ENCODE measurements around the gene NDUFB10.

DNA sequence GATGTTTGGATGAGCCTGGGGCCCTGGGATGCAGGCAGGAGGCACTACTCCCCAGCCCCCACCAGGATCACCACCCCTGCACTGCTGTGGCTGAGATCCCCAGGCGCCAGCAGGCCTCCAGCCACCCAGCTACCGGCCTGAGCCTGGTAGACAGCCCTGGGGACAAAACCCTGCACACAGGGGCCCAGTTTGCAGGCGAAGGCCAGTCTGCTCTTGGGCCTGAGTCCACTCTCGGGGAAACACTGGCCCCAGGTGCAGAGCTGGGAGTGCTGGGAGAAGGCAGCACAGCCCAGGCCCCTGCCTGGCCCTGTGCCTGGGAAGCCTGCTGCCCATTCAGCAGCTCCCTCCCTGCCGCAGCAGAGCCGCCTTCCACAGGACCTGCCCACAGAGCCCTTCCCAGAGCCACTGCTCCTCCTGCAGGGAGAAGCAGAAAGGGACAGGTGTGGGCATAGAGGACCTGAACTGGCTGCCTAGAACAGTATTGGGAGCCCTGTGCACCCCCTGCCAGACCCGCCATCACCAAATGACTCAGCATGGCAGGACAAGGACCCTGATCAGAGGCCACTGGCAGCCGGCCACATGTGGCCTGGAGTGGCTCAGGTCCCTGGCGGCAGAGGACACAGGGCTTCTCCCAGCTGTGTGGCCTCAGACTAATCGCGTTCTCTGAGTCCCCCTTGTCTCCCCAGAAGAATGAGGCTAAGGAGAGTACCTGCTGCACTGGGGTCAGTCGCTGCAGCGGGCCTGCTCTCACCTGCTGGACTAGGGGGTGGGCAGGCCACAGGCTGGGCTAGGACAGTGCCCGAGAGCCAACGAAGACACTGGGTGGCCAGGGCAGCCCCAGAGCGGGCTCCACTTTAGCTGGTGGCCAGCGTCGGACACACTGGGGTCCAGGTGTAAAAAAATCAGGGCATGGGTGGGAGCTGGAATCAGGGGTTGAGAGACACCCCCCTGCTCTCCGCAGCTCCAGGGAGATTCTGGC lies 27.0 kb upstream of the NDUFB10 start:
- no peak for TF ChIP-seq POLR2AphosphoS5 (IDR thresholded peaks at IDR 0.05; ENCODE audit: low read depth, low read length)
- no peak for TF ChIP-seq FOXP2 (optimal IDR thresholded peaks at IDR 0.05; ENCODE audit: borderline replicate concordance, extremely low read depth, extremely low read length, insufficient read depth)
- no peak for TF ChIP-seq TAF1 (IDR thresholded peaks at IDR 0.05; ENCODE audit: borderline replicate concordance, insufficient read depth, low read length)
- no peak for TF ChIP-seq SIN3A (IDR thresholded peaks at IDR 0.05; ENCODE audit: borderline replicate concordance, insufficient read depth, low read length)
- TF ChIP-seq, protein P1, sequence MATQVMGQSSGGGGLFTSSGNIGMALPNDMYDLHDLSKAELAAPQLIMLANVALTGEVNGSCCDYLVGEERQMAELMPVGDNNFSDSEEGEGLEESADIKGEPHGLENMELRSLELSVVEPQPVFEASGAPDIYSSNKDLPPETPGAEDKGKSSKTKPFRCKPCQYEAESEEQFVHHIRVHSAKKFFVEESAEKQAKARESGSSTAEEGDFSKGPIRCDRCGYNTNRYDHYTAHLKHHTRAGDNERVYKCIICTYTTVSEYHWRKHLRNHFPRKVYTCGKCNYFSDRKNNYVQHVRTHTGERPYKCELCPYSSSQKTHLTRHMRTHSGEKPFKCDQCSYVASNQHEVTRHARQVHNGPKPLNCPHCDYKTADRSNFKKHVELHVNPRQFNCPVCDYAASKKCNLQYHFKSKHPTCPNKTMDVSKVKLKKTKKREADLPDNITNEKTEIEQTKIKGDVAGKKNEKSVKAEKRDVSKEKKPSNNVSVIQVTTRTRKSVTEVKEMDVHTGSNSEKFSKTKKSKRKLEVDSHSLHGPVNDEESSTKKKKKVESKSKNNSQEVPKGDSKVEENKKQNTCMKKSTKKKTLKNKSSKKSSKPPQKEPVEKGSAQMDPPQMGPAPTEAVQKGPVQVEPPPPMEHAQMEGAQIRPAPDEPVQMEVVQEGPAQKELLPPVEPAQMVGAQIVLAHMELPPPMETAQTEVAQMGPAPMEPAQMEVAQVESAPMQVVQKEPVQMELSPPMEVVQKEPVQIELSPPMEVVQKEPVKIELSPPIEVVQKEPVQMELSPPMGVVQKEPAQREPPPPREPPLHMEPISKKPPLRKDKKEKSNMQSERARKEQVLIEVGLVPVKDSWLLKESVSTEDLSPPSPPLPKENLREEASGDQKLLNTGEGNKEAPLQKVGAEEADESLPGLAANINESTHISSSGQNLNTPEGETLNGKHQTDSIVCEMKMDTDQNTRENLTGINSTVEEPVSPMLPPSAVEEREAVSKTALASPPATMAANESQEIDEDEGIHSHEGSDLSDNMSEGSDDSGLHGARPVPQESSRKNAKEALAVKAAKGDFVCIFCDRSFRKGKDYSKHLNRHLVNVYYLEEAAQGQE (IDR thresholded peaks at IDR 0.05; ENCODE audit: insufficient read depth in 1 of 2, low read depth in 2 of 2, low read length in 2 of 2) = no peak

All from PFSK-1 (cell line).